Activated CD8-positive, alpha-beta T cell treated with anti-CD3 and anti-CD28 coated beads for 36 hours (primary cell): Measurements from ENCODE around the gene PLD1. TPM values are rescaled to one million over a fixed set of nuclear protein-coding genes. Genes with fewer than 3 reads are reported as not detected.

Experiments used
- ATAC-seq: fragments of 200-7000 bp; cut with Tn5 transposase; one replicate; pipeline ENCODE4 v1.10.0; 2021; ENCODE audit warnings: mild to moderate bottlenecking, moderate library complexity
- CTCF ChIA-PET: fragments of 350-600 bp; sonication (Branson Sonifier 250); formaldehyde crosslinking; loops from one replicate; lab custom pipeline; 2021; ENCODE audit warnings: antibody characterized with exemption; lab: Charles Lee
- POLR2A ChIA-PET: fragments of 350-600 bp; sonication (Branson Sonifier 250); formaldehyde crosslinking; loops from one replicate; lab custom pipeline; 2021; ENCODE audit warnings: antibody characterized with exemption; lab: Charles Lee
- DNase-seq: peaks from one replicate; pipeline ENCODE4 v3.0.0-alpha.2; 2020
- H3K27ac Mint-ChIP-seq: one replicate; pipeline ENCODE4 v1.8.0; 2021; ENCODE audit warnings: mild to moderate bottlenecking, mixed read lengths
- H3K27me3 Mint-ChIP-seq: one replicate; pipeline ENCODE4 v1.8.0; 2021; ENCODE audit warnings: mixed read lengths
- H3K36me3 Mint-ChIP-seq: one replicate; pipeline ENCODE4 v1.8.0; 2021; ENCODE audit warnings: low read depth, mixed read lengths
- H3K4me1 Mint-ChIP-seq: one replicate; pipeline ENCODE4 v1.8.0; 2021; ENCODE audit warnings: low read depth, mixed read lengths
- H3K4me3 Mint-ChIP-seq: one replicate; pipeline ENCODE4 v1.8.0; 2021; ENCODE audit warnings: mild to moderate bottlenecking, moderate library complexity, mixed read lengths
- H3K9me3 Mint-ChIP-seq: one replicate; pipeline ENCODE4 v1.8.0; 2021; ENCODE audit warnings: mixed read lengths
- CTCF ChIP-seq: fragments of 200-600 bp; IDR thresholded peaks from one replicate; pipeline ENCODE4 v1.8.0; 2022; ENCODE audit warnings: antibody characterized with exemption, mild to moderate bottlenecking
- intact Hi-C: fragments of 100-400 bp; cut with micrococcal nuclease; formaldehyde crosslinking; loops from one replicate; pipeline ENCODE4 v1.10.0; 2022
- total RNA-seq, 2 experiments: library from RNA; stranded (reverse); gene quantifications; one replicate each; pipeline ENCODE4 v1.2.3, GENCODE V29; 2021

Gene PLD1
- total RNA-seq, 2 experiments from 2014 or later: 0.86 to 1.2 TPM

- Mint-ChIP-seq H3K9me3 (no peaks in the 10 kb centered on the region), H3K4me1 (no peaks in the 10 kb centered on the region), H3K4me3 (no peak overlapping the region), H3K36me3 (no peaks in the 10 kb centered on the region), H3K27ac (no peak overlapping the region), H3K27me3 (peaks cover 5% of the 10 kb centered on the region)
- DNase-seq (peak; percentile 14), ATAC-seq (no peak)
- intact Hi-C loops: no loop called here
- peak; percentile 39 for TF ChIP-seq CTCF
- ChIA-PET CTCF (interaction anchor here (0.7 to 4.6 kb wide), 12 partner anchors 9 to 718 kb away, joined by 3 to 23 read pairs (median 3); no protein-coding TSS in a partner anchor), POLR2A (no interaction called here)
Measured at GRCh38 chr3:171614318-171614921, 195.9 kb downstream of the PLD1 start.

- Mint-ChIP-seq H3K27me3 (no peaks in the 10 kb centered on the region), H3K27ac (no peak overlapping the region), H3K36me3 (no peaks in the 10 kb centered on the region), H3K4me1 (no peaks in the 10 kb centered on the region), H3K4me3 (no peak overlapping the region), H3K9me3 (no peaks in the 10 kb centered on the region)
- POLR2A ChIA-PET: no interaction called here
- CTCF ChIA-PET: no interaction called here
- DNase-seq (no peak), ATAC-seq (no peak)
- intact Hi-C loops: no loop called here
- no peak for TF ChIP-seq CTCF
Measured at GRCh38 chr3:171607452-171607851, 202.8 kb downstream of the PLD1 start.

- TF ChIP-seq CTCF: no peak
- ATAC-seq: no peak
- intact Hi-C loops: no loop called here
- no peak for DNase-seq
- CTCF ChIA-PET: interaction anchor here (0.9 kb wide), 1 partner anchor 8 kb away, joined by 5 read pairs; no protein-coding TSS in a partner anchor
- H3K4me3 Mint-ChIP-seq: no peak overlapping the region
- no peaks in the 10 kb centered on the region for H3K4me1 Mint-ChIP-seq
- H3K27ac Mint-ChIP-seq: no peak overlapping the region
- H3K36me3 Mint-ChIP-seq: no peaks in the 10 kb centered on the region
- POLR2A ChIA-PET: no interaction called here
- no peaks in the 10 kb centered on the region for H3K27me3 Mint-ChIP-seq
- H3K9me3 Mint-ChIP-seq: no peaks in the 10 kb centered on the region
Measured at GRCh38 chr3:171606151-171606751, 204.0 kb downstream of the PLD1 start.

- H3K27ac Mint-ChIP-seq: no peak overlapping the region
- DNase-seq (no peak), ATAC-seq (no peak)
- ChIA-PET POLR2A (no interaction called here), CTCF (interaction anchor here (0.9 kb wide), 1 partner anchor 10 kb away, joined by 3 read pairs; no protein-coding TSS in a partner anchor)
- no peaks in the 10 kb centered on the region for H3K4me1 Mint-ChIP-seq
- no peaks in the 10 kb centered on the region for H3K36me3 Mint-ChIP-seq
- intact Hi-C loops: no loop called here
- H3K27me3 Mint-ChIP-seq: no peaks in the 10 kb centered on the region
- H3K4me3 Mint-ChIP-seq: no peak overlapping the region
- H3K9me3 Mint-ChIP-seq: no peaks in the 10 kb centered on the region
- TF ChIP-seq CTCF: no peak
Measured at GRCh38 chr3:171604370-171604769, 205.9 kb downstream of the PLD1 start.

GRCh38 chr3:171602072-171602471, 208.2 kb downstream of the PLD1 start:
- Mint-ChIP-seq H3K9me3 (no peaks in the 10 kb centered on the region), H3K27ac (no peak overlapping the region), H3K36me3 (no peaks in the 10 kb centered on the region), H3K4me1 (no peaks in the 10 kb centered on the region), H3K27me3 (no peaks in the 10 kb centered on the region), H3K4me3 (no peak overlapping the region)
- TF ChIP-seq CTCF: no peak
- ATAC-seq (no peak), DNase-seq (no peak)
- intact Hi-C loops: no loop called here
- ChIA-PET POLR2A (no interaction called here), CTCF (no interaction called here)
